GM18519 (cell line): ENCODE measurements around the gene KCNJ6.
"Not testable (repeated sequence)": the region's sequence is repeated elsewhere in the genome, so short reads cannot be mapped to it uniquely, and the experiment has no call there.

Experiments
- ATAC-seq: cut with Tn5 transposase; IDR thresholded peaks from one replicate; pipeline ENCODE4 v1.9.1; 2021; ENCODE audit warnings: mild to moderate bottlenecking, moderate library complexity; ENCODE audit not compliant: unreplicated experiment, low FRiP score

The KCNJ6 gene

GRCh38 chr21:37916310-37917051 is at the start of gene KCNJ6:
Gene KCNJ6 (minus strand): TSS chr21:37916457. CDS start chr21:37840682, 75,775 bp downstream.
- no peak for ATAC-seq

- ATAC-seq: no peak
These were observed 49.0 kb upstream of the KCNJ6 start for GRCh38 chr21:37965088-37965805.

- no peak for ATAC-seq
These were observed 42.3 kb upstream of the KCNJ6 start for GRCh38 chr21:37958537-37958936.

GRCh38 chr21:37956772-37957171 is 40.5 kb upstream of the KCNJ6 start:
- ATAC-seq: no peak

GRCh38 chr21:37945036-37945435 is 28.8 kb upstream of the KCNJ6 start:
- ATAC-seq: no peak

- no peak for ATAC-seq
These were observed 28.2 kb upstream of the KCNJ6 start for GRCh38 chr21:37944496-37944895.

GRCh38 chr21:37940691-37941090 is 24.4 kb upstream of the KCNJ6 start:
- no peak for ATAC-seq

- no peak for ATAC-seq
These were observed 23.6 kb upstream of the KCNJ6 start for GRCh38 chr21:37939838-37940237.

GRCh38 chr21:37939251-37939650 is 23.0 kb upstream of the KCNJ6 start:
- ATAC-seq: no peak

- ATAC-seq: no peak
These were observed 21.4 kb upstream of the KCNJ6 start for GRCh38 chr21:37937668-37938067.

- ATAC-seq: no peak
These were observed 19.9 kb upstream of the KCNJ6 start for GRCh38 chr21:37936010-37936785.

- no peak for ATAC-seq
These were observed 16.7 kb upstream of the KCNJ6 start for GRCh38 chr21:37932936-37933335.

GRCh38 chr21:37927711-37928110 is 11.5 kb upstream of the KCNJ6 start:
- no peak for ATAC-seq

- ATAC-seq: no peak
These were observed 4.8 kb upstream of the KCNJ6 start for GRCh38 chr21:37921091-37921490.

GRCh38 chr21:37920302-37920701 is 4.0 kb upstream of the KCNJ6 start:
- ATAC-seq: not testable (repeated sequence)

- no peak for ATAC-seq
These were observed 1.4 kb upstream of the KCNJ6 start for GRCh38 chr21:37917612-37918011.

- ATAC-seq: no peak
These were observed 332 bp downstream of the KCNJ6 start for GRCh38 chr21:37915941-37916309.

GRCh38 chr21:37915497-37915911 is 753 bp downstream of the KCNJ6 start:
- no peak for ATAC-seq

- ATAC-seq: no peak
These were observed 3.6 kb downstream of the KCNJ6 start for GRCh38 chr21:37912616-37913015.

- ATAC-seq: no peak
These were observed 6.3 kb downstream of the KCNJ6 start for GRCh38 chr21:37909936-37910335.

- no peak for ATAC-seq
These were observed 7.6 kb downstream of the KCNJ6 start for GRCh38 chr21:37908691-37909090.
